Activated naive CD8-positive, alpha-beta T cell (primary cell): ENCODE measurements around the gene MUTYH.
"Not testable (repeated sequence)": the region's sequence is repeated elsewhere in the genome, so short reads cannot be mapped to it uniquely, and the experiment has no call there.

Experiments used
- H3K27ac Mint-ChIP-seq: one replicate; pipeline ENCODE4 v1.8.0; 2021; ENCODE audit warnings: mixed read lengths
- H3K27me3 Mint-ChIP-seq: one replicate; pipeline ENCODE4 v1.8.0; 2021; ENCODE audit warnings: mixed read lengths
- H3K36me3 Mint-ChIP-seq: one replicate; pipeline ENCODE4 v1.8.0; 2021; ENCODE audit warnings: mixed read lengths
- H3K4me1 Mint-ChIP-seq: one replicate; pipeline ENCODE4 v1.8.0; 2021; ENCODE audit warnings: low read depth, mixed read lengths
- H3K4me3 Mint-ChIP-seq: one replicate; pipeline ENCODE4 v1.8.0; 2021; ENCODE audit warnings: mild to moderate bottlenecking, mixed read lengths
- H3K9me3 Mint-ChIP-seq: one replicate; pipeline ENCODE4 v1.8.0; 2021; ENCODE audit warnings: low read depth, mixed read lengths

Gene MUTYH

DNA sequence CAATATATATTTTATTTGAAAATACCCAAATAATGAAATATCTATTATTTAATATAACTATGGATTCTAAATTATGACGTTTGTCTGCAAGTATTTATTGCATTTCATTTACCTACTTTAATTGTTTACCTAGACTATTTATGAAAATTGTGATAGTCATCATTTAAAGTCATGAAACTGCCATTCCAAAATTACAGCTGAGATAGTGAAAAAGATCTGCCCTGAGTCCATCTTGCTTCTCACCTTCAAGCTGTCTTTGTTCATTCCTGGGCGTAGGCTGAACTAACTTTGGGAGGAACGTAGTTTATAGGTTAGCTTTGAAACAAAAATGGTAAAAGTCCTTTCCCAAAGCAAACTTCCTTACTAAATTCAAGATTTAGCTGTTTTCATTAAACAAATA is 26.0 kb downstream of the MUTYH start:
- no peaks in the 10 kb centered on the region for H3K36me3 Mint-ChIP-seq
- H3K27ac Mint-ChIP-seq, result no peak overlapping the region
- H3K27me3 Mint-ChIP-seq, result peaks cover 2% of the 10 kb centered on the region
- H3K9me3 Mint-ChIP-seq, result no peaks in the 10 kb centered on the region
- H3K4me1 Mint-ChIP-seq, result no peaks in the 10 kb centered on the region
- H3K4me3 Mint-ChIP-seq, result no peak overlapping the region

- Mint-ChIP-seq H3K27ac (no peak overlapping the region), H3K9me3 (no peaks in the 10 kb centered on the region), H3K36me3 (no peaks in the 10 kb centered on the region), H3K4me1 (peaks cover 34% of the 10 kb centered on the region), H3K27me3 (no peaks in the 10 kb centered on the region), H3K4me3 (peak overlapping the region; percentile 30)
These were observed 33.3 kb downstream of the MUTYH start for GRCh38 chr1:45306905-45307304.

DNA sequence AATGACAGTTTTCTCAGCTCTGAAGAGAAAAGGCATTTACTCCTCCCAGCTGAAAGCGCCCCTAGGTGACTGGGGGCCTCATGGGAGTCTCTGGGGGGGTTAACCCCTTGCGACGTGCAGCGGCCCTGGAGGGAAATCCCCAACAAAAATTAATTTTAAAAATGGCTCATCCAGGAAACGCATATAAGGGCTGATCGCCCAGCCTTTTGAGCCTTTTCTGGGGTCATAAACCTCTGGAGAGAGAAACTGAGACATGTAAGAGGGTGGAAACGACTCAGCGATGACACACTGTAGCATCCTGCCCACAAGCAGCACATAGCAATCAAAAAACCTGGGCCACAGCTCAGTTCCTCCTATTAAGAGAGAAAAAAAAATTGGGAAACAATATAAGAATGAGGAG is 33.9 kb downstream of the MUTYH start:
- peak overlapping the region; percentile 89 for H3K27ac Mint-ChIP-seq
- no peaks in the 10 kb centered on the region for H3K9me3 Mint-ChIP-seq

DNA sequence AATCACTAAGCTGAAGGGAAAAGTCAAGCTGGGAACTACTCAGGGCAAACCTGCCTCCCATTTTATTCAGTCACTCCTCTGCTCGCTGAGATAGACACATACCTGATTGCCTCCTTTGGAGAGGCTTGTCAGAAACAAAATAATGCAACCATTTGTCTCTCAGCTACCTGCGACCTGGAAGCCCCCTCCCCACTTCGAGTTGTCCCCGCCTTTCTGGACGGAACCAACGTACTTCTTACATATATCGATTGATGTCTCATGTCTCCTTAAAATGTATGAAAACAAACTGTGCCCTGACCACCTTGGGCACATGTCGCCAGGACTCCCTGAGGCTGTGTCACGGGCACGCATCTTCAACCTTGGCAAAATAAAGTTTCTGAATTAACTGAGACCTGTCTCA is 35.0 kb downstream of the MUTYH start:
- Mint-ChIP-seq H3K4me1 (peaks cover 36% of the 10 kb centered on the region), H3K27me3 (no peaks in the 10 kb centered on the region), H3K36me3 (no peaks in the 10 kb centered on the region), H3K9me3 (no peaks in the 10 kb centered on the region), H3K4me3 (peak overlapping the region; percentile 83), H3K27ac (peak overlapping the region; percentile 96)

More for the DNA sequence above, 33.9 kb downstream of the MUTYH start:
- Mint-ChIP-seq H3K27me3 (no peaks in the 10 kb centered on the region), H3K4me1 (peaks cover 36% of the 10 kb centered on the region), H3K36me3 (no peaks in the 10 kb centered on the region), H3K4me3 (peak overlapping the region; percentile 83)

DNA sequence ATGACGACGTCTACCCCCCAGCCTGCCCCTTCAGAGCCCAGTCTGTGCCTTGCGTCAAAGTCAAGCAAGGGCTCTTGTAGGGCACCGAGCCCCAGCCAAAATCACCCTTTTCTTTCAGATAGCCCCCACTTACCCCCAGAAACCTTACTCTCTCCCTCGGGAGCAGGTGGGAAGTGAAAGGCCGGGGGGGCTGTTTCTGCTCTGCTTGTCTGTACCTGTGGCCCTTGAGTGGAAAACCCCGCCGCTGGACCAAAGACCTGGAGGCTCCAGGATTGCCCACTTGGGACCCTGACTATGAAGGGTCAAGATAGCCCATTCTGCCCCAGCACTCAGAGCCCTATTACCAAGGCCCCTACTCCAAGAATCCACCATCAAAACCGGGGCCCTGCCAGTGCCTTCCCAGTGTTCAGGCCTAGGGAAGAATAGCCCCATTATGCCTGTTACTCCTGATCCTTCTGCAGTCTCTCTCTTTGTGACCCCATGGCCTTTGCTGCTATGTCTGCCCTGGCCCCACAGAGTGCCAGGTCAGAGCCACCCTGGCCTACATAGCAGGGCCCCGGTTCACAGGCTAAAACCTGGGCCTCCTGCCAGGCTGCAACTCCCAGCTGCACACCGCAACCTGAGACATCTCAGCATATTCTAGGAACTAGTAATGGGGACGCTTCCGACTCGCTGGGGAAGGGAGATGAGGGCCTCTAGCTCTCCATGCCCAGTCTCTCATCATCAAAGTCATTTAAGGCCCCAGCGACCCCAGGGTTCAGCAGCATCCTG is 35.7 kb downstream of the MUTYH start:
- Mint-ChIP-seq H3K4me3 (peak overlapping the region; percentile 91), H3K36me3 (no peaks in the 10 kb centered on the region), H3K9me3 (no peaks in the 10 kb centered on the region), H3K27ac (peak overlapping the region; percentile 96), H3K27me3 (no peaks in the 10 kb centered on the region), H3K4me1 (peaks cover 36% of the 10 kb centered on the region)

DNA sequence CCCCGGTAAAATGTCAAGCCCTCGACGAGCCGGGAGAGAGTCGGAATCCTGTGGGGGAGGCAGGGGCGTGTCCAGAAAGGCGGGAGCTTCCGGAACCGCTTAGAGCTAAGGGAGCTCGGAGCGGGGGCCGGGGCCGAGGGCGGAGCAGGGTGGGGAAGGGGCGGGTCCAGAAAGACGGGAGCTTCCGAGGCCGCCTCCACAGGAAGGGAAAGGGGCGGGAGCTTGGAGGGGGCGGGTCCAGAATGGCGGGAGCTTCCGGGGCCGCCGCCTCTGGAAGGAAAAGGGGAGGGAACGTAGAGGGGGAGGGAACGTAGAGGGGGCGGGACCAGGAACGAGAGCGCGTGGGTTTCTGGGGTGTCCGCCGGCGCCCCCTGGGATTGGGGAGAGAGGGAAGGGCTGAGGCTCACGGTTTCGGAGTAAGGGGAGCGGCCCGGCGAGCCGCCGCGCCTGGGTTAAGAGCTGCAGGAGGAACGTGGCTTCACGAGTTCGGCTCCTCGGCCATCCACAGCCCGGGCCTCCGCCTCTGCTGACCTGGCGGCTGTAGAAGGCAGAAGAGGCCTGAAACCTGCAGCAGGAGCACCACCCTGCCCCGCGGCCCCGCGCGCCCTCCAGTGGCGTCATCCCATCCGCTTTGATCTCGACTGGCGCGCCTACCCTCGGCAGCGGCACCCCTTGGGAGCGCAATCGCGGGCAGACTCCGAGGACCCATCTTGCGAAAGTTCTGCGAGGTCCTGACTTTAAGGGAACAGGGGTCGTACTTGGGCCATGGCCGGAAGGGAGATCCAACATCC is 36.5 kb downstream of the MUTYH start:
- Mint-ChIP-seq H3K27ac (peak overlapping the region; percentile 96), H3K4me1 (peaks cover 36% of the 10 kb centered on the region), H3K27me3 (no peaks in the 10 kb centered on the region)

DNA sequence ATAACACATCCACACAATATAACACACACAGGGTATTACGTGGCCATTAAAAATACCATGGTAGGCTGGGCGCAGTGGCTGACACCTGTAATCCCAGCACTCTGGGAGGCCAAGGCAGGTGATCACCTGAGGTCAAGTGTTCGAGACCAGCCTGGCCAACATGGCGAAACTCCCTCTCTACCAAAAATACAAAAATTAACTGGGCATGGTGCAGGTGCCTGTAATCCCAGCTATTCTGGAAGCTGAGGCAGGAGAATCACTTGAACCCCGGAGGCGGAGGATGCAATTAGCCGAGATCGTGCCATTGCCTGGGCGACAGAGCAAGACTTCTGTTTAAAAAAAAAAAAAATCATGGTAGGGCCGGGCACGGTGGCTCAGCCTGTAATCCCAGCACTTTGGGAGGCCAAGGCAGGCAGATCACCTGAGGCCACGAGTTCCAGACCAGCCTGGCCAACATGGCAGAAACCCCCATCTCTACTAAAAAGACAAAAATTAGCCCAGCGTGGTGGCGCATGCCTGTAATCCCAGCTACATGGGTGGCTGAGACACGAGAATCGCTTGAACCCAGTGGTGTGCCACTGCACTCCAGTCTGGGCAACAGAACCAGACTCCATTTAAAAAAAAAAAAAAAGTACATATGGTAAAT is 37.6 kb downstream of the MUTYH start:
- H3K36me3 Mint-ChIP-seq, result no peaks in the 10 kb centered on the region
- H3K27ac Mint-ChIP-seq, result peak overlapping the region; percentile 16
- H3K4me1 Mint-ChIP-seq, result peaks cover 36% of the 10 kb centered on the region
- no peaks in the 10 kb centered on the region for H3K27me3 Mint-ChIP-seq
- H3K4me3 Mint-ChIP-seq, result peak overlapping the region; percentile 48
- H3K9me3 Mint-ChIP-seq, result no peaks in the 10 kb centered on the region

More for the DNA sequence above, 36.5 kb downstream of the MUTYH start:
- Mint-ChIP-seq H3K36me3 (no peaks in the 10 kb centered on the region), H3K4me3 (peak overlapping the region; percentile 91), H3K9me3 (no peaks in the 10 kb centered on the region)

GRCh38 chr1:45300669-45300997 is 39.6 kb downstream of the MUTYH start:
- H3K27me3 Mint-ChIP-seq, result no peaks in the 10 kb centered on the region
- peaks cover 21% of the 10 kb centered on the region for H3K4me1 Mint-ChIP-seq
- H3K27ac Mint-ChIP-seq, result no peak overlapping the region
- H3K36me3 Mint-ChIP-seq, result no peaks in the 10 kb centered on the region
- H3K9me3 Mint-ChIP-seq, result no peaks in the 10 kb centered on the region
- no peak overlapping the region for H3K4me3 Mint-ChIP-seq

- Mint-ChIP-seq H3K4me3 (no peak overlapping the region), H3K9me3 (no peaks in the 10 kb centered on the region), H3K27me3 (no peaks in the 10 kb centered on the region), H3K36me3 (no peaks in the 10 kb centered on the region), H3K27ac (no peak overlapping the region), H3K4me1 (peaks cover 16% of the 10 kb centered on the region)
These were observed 40.1 kb downstream of the MUTYH start for GRCh38 chr1:45299981-45300668.

- peaks cover 7% of the 10 kb centered on the region for H3K4me1 Mint-ChIP-seq
- H3K9me3 Mint-ChIP-seq, result no peaks in the 10 kb centered on the region
- H3K27ac Mint-ChIP-seq, result no peak overlapping the region
- no peaks in the 10 kb centered on the region for H3K36me3 Mint-ChIP-seq
- H3K27me3 Mint-ChIP-seq, result no peaks in the 10 kb centered on the region
- no peak overlapping the region for H3K4me3 Mint-ChIP-seq
These were observed 40.9 kb downstream of the MUTYH start for GRCh38 chr1:45299296-45299695.

DNA sequence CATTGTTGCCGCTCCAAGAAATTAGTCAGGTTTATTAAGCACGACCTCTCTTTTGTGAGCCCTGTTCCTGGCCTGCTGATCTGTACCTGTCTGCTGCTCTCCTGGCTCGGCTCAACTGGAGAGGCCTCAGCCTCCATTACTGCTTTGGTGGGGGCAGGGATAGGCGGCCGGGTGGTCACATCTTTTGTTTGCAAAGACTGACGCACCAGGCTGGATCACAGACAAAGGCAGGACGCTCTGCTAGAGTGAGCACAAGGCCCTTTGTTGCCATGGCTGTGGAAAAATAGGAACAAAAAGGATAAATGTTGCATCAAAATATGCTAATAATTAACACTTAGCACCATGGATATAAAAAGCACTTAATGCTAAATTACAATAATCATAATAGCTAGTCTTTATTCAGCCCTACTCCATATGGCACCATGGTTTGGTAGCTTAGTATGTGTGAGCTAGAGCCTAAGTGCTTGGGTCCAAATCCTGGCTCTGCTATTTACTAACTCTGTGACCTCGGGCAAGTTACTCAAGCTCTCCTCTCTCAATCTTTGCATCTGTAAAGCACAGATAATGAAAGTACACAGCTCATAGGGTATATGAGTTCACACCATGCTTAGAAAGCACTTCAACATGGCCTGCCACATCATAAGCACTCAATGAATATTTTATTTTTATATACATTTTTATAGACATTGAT is 42.4 kb downstream of the MUTYH start:
- Mint-ChIP-seq H3K27ac (no peak overlapping the region), H3K4me1 (peaks cover 4% of the 10 kb centered on the region), H3K9me3 (no peaks in the 10 kb centered on the region), H3K27me3 (no peaks in the 10 kb centered on the region), H3K36me3 (no peaks in the 10 kb centered on the region), H3K4me3 (no peak overlapping the region)

GRCh38 chr1:45291716-45292115 is 48.5 kb downstream of the MUTYH start:
- Mint-ChIP-seq H3K27me3 (no peaks in the 10 kb centered on the region), H3K36me3 (no peaks in the 10 kb centered on the region)

GRCh38 chr1:45291002-45291401 is 49.2 kb downstream of the MUTYH start:
- not testable (repeated sequence) for H3K9me3 Mint-ChIP-seq, H3K27ac Mint-ChIP-seq

More at GRCh38 chr1:45291716-45292115, 48.5 kb downstream of the MUTYH start:
- no peak overlapping the region for H3K27ac Mint-ChIP-seq
- no peak overlapping the region for H3K4me3 Mint-ChIP-seq
- no peaks in the 10 kb centered on the region for H3K4me1 Mint-ChIP-seq
- no peaks in the 10 kb centered on the region for H3K9me3 Mint-ChIP-seq

DNA sequence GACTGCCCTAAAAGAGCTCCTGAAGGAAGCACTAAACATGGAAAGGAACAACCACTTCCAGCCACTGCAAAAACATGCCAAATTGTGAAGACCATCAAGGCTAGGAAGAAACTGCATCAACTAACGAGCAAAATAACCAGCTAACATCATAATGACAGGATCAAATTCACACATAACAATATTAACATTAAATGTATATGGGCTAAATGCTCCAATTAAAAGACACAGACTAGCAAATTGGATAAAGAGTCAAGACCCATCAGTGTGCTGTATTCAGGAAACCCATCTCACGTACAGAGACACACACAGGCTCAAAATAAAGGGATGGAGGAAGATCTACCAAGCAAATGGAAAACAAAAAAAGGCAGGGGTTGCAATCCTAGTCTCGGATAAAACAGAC is 53.7 kb downstream of the MUTYH start:
- H3K4me1 Mint-ChIP-seq, H3K36me3 Mint-ChIP-seq, H3K27me3 Mint-ChIP-seq, H3K9me3 Mint-ChIP-seq, H3K27ac Mint-ChIP-seq, H3K4me3 Mint-ChIP-seq: not testable (repeated sequence)

More at GRCh38 chr1:45291002-45291401, 49.2 kb downstream of the MUTYH start:
- not testable (repeated sequence) for H3K4me1 Mint-ChIP-seq, H3K4me3 Mint-ChIP-seq, H3K36me3 Mint-ChIP-seq, H3K27me3 Mint-ChIP-seq
